NCI-H82 (cell line): Measurements from ENCODE around the gene CCDC39.
A peak's percentile ranks its signal among the peaks of the same experiment; 100 is the strongest.
"Not testable (repeated sequence)": the region's sequence is repeated elsewhere in the genome, so short reads cannot be mapped to it uniquely, and the experiment has no call there.

Source experiments
- DNase-seq: peaks from one replicate; lab custom pipeline; 2025; lab: John Stamatoyannopoulos, UW

The CCDC39 gene

DNA sequence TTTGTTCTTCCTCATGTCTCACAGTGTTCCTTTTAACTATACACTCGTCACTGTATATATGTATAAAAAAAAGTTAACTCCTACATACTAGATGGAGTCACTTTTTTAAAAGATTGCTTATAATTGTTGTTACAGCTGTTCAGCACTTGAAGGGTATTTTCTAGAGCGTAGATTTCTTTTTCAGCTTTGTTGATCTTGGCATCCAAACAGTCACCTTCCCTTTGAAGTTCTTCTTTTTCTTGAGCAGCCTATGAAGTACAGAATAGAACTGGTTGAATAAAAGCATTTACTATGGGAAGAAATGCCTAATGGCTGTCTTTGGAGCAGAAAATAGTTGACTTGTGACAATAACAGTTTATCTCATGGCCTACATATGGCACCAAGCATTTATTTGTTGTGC, 59.6 kb downstream of the CCDC39 start:
- no peak for DNase-seq

DNA sequence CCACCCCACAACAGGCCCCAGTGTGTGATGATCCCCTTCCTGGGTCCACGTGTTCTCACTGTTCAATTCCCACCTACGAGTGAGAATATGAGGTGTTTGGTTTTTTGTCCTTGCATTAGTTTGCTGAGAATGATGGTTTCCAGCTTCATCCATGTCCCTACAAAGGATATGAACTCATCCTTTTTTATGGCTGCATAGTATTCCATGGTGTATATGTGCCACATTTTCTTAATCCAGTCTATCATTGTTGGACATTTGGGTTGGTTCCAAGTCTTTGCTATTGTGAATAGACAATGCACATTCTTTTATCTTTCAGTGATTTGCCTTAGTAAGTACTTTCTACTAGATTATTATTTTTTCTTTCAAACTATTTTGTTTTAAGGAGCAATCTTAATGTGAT, 60.7 kb downstream of the CCDC39 start:
- DNase-seq = not testable (repeated sequence)

- DNase-seq = no peak
Measured at GRCh38 chr3:180617049-180617448, 62.2 kb downstream of the CCDC39 start.

DNA sequence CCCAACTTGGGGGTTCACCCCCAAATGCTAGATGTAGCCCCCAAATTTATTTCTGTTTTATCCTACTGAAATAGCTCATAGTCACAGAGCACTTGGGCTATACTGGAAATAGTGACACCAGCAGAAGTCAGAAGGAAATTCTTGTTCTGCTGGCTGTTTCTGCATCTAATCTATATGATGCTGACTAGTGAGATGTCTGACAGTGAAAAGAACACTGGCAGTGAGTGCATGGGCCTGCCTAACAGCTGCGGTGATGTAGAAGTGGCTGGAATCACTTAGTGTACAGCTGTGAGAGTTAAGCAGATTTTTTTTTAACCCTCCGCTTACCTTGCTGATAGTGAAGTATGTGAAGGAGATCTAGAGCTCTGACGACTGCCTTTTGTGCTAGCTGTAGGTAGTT, 63.3 kb downstream of the CCDC39 start:
- DNase-seq = peak; percentile 80

- DNase-seq = no peak
Measured at GRCh38 chr3:180612364-180612763, 66.9 kb downstream of the CCDC39 start.

DNA sequence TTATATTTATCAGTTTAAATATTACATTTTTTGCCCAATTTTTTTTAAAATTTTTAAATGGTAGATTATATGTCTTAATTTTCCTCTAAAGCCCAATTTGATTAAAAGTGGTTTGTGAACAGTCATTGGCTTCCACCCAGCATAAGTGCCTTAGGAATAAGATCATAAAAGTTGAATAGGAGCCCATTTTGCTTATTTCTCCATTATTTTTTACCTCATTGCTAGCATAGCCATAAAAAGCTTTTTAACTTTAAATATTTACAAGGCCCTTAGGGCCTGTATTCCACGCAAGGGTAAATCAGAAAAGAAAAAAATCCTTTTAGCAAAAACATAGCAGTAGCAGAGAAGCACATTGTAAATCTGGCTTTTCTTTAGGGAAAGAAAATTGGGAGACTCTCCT, 68.3 kb downstream of the CCDC39 start:
- no peak for DNase-seq

DNA sequence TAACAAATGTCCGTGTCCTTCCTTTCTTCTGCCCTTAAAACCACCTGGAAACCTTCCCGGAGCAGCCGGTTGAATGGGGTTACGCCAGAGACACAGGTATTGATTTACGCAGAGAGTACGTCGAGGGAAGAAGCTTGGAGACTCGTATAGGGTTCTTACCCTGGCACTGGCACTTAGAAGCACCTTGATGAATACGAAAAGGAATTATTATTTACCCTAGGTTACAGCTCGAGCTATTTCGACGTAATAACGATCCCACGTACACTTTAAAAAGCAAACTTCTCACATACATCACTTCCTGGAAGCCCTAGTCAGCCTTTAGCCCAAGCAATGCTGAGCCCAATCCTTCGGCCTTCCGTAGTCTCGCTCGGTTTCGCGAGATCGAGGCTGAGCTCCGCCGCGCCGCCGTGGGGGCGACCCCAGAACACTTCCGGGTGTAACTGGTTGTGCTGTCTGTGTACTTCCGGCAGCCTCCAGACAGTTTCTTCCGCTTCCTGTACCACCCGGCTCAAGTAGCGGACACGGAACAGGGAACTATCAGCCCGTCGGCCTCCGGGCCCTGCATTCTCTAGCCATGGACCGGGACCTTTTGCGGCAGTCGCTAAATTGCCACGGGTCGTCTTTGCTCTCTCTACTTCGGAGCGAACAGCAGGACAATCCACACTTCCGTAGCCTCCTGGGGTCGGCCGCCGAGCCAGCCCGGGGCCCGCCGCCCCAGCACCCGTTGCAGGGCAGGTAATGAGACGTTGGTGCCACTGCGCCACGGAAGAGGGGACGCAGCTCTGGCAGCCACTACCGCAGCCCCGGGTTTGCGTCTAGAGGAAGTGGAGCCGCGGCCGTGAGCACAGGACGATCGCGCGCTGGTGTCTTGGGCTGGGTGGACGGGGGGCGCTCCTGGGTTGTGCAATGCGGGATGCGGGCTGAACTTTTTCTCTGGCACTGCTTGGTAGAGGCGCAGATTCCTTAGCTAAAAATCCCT, 77.3 kb downstream of the CCDC39 start, which contains the start of gene TTC14:
Gene TTC14 (plus strand): TSS at position 476 of the 979 bp plus-strand sequence. CDS start 99 bp downstream, at position 575.
- peak; percentile 98 for DNase-seq

DNA sequence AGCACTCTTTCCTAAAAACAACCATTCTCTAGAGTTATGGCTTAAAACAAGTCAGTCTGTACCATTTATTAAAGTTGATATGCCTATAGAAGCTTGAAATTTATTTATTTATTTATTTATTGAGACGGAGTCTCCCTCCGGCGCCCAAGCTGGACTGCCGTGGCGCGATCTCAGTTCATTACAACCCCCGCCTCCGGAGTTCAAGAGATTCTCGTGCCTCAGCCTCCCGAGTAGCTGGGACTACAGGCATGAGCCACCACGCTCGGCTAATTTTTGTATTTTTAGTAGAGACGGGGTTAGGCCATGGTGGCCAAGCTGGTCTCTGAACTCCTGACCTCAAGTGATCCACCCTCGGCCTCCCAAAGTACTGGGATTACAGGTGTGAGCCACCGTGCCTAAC, 78.8 kb downstream of the CCDC39 start:
- no peak for DNase-seq

- peak; percentile 91 for DNase-seq
Measured at GRCh38 chr3:180595559-180595935, 83.7 kb downstream of the CCDC39 start.

DNA sequence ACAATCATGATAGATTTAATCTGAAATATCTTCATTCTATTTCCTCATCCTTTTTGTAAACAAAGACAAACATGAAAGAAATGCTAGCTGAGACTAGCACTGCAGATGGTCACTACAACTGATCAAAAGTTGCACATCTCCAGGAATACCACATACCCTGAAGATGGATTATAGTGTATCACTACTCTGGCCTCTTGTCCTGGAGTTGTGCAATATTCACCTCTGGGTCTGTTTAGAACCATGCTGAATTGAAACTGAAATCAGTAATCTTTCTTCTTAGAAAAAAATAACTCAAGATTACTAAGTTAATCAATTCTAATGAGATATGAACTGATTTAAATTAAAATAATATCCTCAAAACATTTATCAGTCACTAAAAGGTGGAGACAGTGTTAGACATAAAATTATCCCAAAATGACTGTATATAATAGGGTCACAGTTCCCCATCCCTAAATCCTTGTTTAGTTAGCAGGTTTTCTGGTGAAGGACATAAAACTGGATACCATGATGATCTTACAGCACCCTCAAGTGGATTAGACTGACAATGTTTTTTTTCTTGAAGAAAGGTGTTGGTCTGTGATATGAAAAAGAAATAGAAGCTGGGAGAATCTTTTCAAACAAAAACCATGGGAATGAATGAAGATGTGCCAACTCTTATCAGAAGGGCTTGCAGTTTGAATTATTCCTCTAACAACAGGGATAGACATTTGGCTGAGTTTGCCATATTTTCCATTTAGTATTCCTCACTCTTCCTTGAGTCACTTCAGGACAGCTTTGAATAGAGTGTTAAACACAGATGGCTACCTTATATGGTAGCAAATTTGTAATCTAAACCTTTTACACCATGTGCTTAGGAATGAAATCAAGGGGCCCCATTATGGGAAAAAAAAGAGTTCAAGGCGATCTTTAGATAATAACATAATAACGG, 84.4 kb downstream of the CCDC39 start:
- peak; percentile 89 for DNase-seq

- DNase-seq = not testable (repeated sequence)
Measured at GRCh38 chr3:180593631-180594030, 85.7 kb downstream of the CCDC39 start.

- no peak for DNase-seq
Measured at GRCh38 chr3:180590396-180590795, 88.9 kb downstream of the CCDC39 start.

DNA sequence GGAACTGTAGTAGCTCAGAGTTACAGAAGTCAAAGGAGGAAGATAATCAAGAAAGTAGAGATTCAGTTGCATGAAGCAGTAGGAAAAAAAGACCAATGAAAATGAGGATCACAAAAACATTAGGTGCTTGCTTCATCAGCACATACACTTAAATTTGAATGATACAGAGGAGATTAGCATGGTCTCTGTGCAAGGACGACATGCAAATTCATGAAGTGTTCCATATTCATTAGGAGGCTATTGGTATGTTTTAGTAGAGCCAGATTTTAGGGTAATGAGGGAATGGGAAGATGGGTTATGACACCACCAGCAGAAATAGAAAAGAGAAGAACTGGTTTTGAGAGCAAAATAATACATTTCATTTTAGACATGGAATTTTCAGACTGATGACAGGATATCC, 98.4 kb downstream of the CCDC39 start:
- DNase-seq = no peak

- DNase-seq = no peak
Measured at GRCh38 chr3:180575571-180575970, 103.7 kb downstream of the CCDC39 start.

DNA sequence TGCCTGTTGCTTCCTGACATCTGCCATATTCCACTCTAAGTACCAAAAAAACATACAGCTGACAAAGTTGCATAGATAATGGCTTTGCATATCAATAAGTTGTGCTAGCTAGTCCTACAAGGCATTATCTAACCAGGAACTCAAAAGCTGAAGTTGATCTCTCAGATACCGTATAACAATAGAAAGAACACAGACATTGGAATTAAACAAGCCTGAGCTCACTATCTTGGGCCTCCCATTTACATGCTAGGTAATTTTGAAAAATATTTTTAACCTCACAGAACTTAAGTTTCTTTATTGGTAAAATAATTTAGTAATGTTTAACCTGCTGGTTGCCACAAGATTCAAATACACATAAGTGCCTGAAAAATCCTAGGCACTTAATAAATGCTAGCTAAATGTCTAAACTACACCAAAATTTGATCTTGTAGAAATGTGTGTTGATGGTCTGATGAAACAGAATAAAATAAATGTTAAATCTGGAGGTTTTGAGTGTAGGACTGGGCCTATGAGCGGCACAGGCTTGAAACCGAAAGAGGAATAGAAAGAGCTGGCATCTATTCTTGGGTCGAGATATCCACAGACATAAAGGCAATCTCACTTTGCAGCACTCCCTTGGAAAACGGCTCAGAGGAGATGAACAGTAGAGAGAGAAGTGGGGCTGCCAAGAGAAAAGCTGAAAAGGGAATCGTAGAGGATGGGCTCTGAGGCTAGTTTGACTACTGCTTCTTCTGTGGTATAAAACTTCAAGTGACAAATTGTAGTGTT, 107.3 kb downstream of the CCDC39 start:
- DNase-seq = peak; percentile 91

GRCh38 chr3:180570238-180570637, 109.1 kb downstream of the CCDC39 start:
- DNase-seq = no peak

DNA sequence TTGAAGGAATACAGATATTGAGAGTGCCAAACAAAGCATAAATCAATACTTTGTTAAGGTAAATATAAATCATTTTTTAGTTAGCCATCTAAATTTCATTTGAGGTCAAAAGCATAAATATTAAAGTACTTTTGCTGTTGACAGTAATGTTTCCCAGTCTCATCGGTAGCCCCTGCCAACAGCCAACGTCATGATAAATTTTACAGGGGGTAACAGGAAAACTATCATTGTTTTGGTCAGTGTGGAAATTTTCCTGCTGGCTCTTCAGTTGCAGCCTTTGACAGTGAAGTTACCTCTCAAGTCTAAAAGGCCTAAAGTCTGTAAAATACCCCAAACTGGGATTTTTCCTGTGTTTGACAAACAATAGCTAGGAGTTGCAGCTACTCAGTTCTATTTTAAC, 114.6 kb downstream of the CCDC39 start:
- DNase-seq = no peak
